OCI-LY7 (cell line): Measurements from ENCODE around the gene RNGTT.

Source experiments
- CTCF ChIP-seq: fragments of 200-600 bp; sonication (generic); conservative IDR thresholded peaks from 2 replicates; pipeline ENCODE4 v1.5.1; 2014; ENCODE audit warnings: mild to moderate bottlenecking, antibody characterized with exemption, low read length, moderate library complexity, mixed read lengths
- EZH2phosphoT487 ChIP-seq: fragments of 200-600 bp; sonication (generic); IDR thresholded peaks from 2 replicates; pipeline ENCODE4 v1.6.1; 2018; ENCODE audit warnings: low read depth, borderline replicate concordance, mild to moderate bottlenecking, mixed run types, antibody characterized with exemption, low read length, moderate library complexity, mixed read lengths

DNA sequence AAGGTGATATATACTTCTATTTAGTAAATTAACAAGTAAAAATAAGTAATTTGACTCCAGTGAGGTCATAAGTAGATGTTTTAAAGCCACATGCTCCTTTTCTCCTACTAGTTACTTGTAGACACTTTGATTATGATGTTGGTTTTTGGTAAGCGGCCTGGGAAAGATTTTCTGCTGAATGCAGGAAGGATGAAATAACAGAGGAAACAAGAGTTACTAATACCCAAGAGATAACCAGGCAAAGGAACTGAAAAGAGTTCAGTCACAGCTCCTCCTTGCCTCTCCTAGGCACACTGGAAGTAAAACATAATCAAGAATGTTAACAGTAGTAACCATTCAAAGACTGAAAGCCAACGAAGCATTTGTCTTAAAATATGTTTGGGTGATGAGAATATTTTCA, 203.3 kb downstream of the RNGTT start:
- TF ChIP-seq CTCF (no peak), EZH2phosphoT487 (no peak)
